CD4-positive, alpha-beta T cell treated with Interleukin-4 for 4 hours (primary cell): ENCODE results near the gene TARS3.
"Not testable (repeated sequence)": the region's sequence is repeated elsewhere in the genome, so short reads cannot be mapped to it uniquely, and the experiment has no call there.

ENCODE experiments used
- DNase-seq: peaks from one replicate; pipeline ENCODE4 v3.0.0-alpha.2; 2020

Gene TARS3

GRCh38 chr15:101652786-101653430 lies 71.4 kb downstream of the TARS3 start:
- no peak for DNase-seq

- peak; percentile 93 for DNase-seq
Measured at GRCh38 chr15:101652098-101652785, 72.0 kb downstream of the TARS3 start, which contains the start of gene TM2D3. Gene TM2D3, minus strand, starts transcription at chr15:101652381. Its CDS starts 20 bp downstream, at chr15:101652361.

- DNase-seq: peak; percentile 10
Measured at GRCh38 chr15:101651554-101652097, 72.6 kb downstream of the TARS3 start.

GRCh38 chr15:101650145-101650544 lies 74.1 kb downstream of the TARS3 start:
- DNase-seq: no peak

- DNase-seq: no peak
Measured at GRCh38 chr15:101648356-101648755, 75.9 kb downstream of the TARS3 start.

GRCh38 chr15:101647251-101647650 lies 77.0 kb downstream of the TARS3 start:
- no peak for DNase-seq

- no peak for DNase-seq
Measured at GRCh38 chr15:101646672-101647071, 77.6 kb downstream of the TARS3 start.

GRCh38 chr15:101642361-101642760 lies 81.9 kb downstream of the TARS3 start:
- DNase-seq: no peak

GRCh38 chr15:101641894-101642293 lies 82.4 kb downstream of the TARS3 start:
- peak; percentile 69 for DNase-seq

- DNase-seq: peak; percentile 76
Measured at GRCh38 chr15:101641129-101641764, 83.0 kb downstream of the TARS3 start.

- no peak for DNase-seq
Measured at GRCh38 chr15:101639667-101640066, 84.6 kb downstream of the TARS3 start.

- DNase-seq: no peak
Measured at GRCh38 chr15:101637919-101638318, 86.4 kb downstream of the TARS3 start.

GRCh38 chr15:101637516-101637915 lies 86.8 kb downstream of the TARS3 start:
- no peak for DNase-seq

GRCh38 chr15:101637038-101637437 lies 87.2 kb downstream of the TARS3 start:
- DNase-seq: no peak

- DNase-seq: no peak
Measured at GRCh38 chr15:101635944-101636727, 88.1 kb downstream of the TARS3 start.

GRCh38 chr15:101633356-101633755 lies 90.9 kb downstream of the TARS3 start:
- DNase-seq: no peak

GRCh38 chr15:101626729-101627128 lies 97.5 kb downstream of the TARS3 start:
- not testable (repeated sequence) for DNase-seq

GRCh38 chr15:101625980-101626379 lies 98.3 kb downstream of the TARS3 start:
- DNase-seq: no peak

GRCh38 chr15:101625184-101625583 lies 99.1 kb downstream of the TARS3 start:
- no peak for DNase-seq

GRCh38 chr15:101623367-101624304 lies 100.6 kb downstream of the TARS3 start:
- no peak for DNase-seq

GRCh38 chr15:101621961-101622360 lies 102.3 kb downstream of the TARS3 start:
- no peak for DNase-seq

GRCh38 chr15:101620671-101621070 lies 103.6 kb downstream of the TARS3 start:
- DNase-seq: no peak
